ENCODE data around the gene BNIP3. TPM values are rescaled to one million over a fixed set of nuclear protein-coding genes. Genes with fewer than 3 reads are reported as not detected.

The BNIP3 gene
- total RNA-seq, 1 donor from 2014 or later, result 38.9 TPM

- DNase-seq (no peak), ATAC-seq (no peak)
- Histone ChIP-seq H3K9me3 (no peaks in the 10 kb centered on the region), H3K4me1 (peaks cover 44% of the 10 kb centered on the region), H3K27ac (no peak overlapping the region), H3K36me3 (peaks cover 15% of the 10 kb centered on the region), H3K27me3 (ENCODE audit: low read depth) (no peaks in the 10 kb centered on the region), H3K4me3 (no peak overlapping the region)
- intact Hi-C loops (cut with DNase I), result no loop called here
- no peak for TF ChIP-seq CTCF (IDR thresholded peaks at IDR 0.05)
Measured at GRCh38 chr10:131975796-131976195, 5.9 kb downstream of the BNIP3 start.

- H3K9me3 ChIP-seq, result no peaks in the 10 kb centered on the region
- no peak for TF ChIP-seq CTCF (IDR thresholded peaks at IDR 0.05)
- intact Hi-C loops (cut with DNase I), result no loop called here
Measured at GRCh38 chr10:131975003-131975402, 6.7 kb downstream of the BNIP3 start.

GRCh38 chr10:131974034-131974817, 7.5 kb downstream of the BNIP3 start:
- H3K27ac ChIP-seq, result no peak overlapping the region
- no peaks in the 10 kb centered on the region for H3K27me3 ChIP-seq (ENCODE audit: low read depth)
- no peaks in the 10 kb centered on the region for H3K9me3 ChIP-seq
- no peak for TF ChIP-seq CTCF (IDR thresholded peaks at IDR 0.05)
- intact Hi-C loops (cut with DNase I), result no loop called here
- no peak for DNase-seq
- peaks cover 28% of the 10 kb centered on the region for H3K4me1 ChIP-seq
- no peak for ATAC-seq
- no peak overlapping the region for H3K4me3 ChIP-seq
- peaks cover 30% of the 10 kb centered on the region for H3K36me3 ChIP-seq

More at GRCh38 chr10:131975003-131975402, 6.7 kb downstream of the BNIP3 start:
- Histone ChIP-seq H3K4me1 (peaks cover 36% of the 10 kb centered on the region), H3K27me3 (ENCODE audit: low read depth) (no peaks in the 10 kb centered on the region), H3K27ac (no peak overlapping the region), H3K36me3 (peaks cover 23% of the 10 kb centered on the region), H3K4me3 (no peak overlapping the region)
- DNase-seq (no peak), ATAC-seq (no peak)

GRCh38 chr10:131973160-131973951, 8.4 kb downstream of the BNIP3 start:
- Histone ChIP-seq H3K4me1 (peaks cover 20% of the 10 kb centered on the region), H3K27me3 (ENCODE audit: low read depth) (no peaks in the 10 kb centered on the region), H3K27ac (peak overlapping the region; percentile 15), H3K4me3 (no peak overlapping the region), H3K36me3 (peaks cover 38% of the 10 kb centered on the region), H3K9me3 (no peaks in the 10 kb centered on the region)
- intact Hi-C loops (cut with DNase I), result no loop called here
- ATAC-seq (no peak), DNase-seq (no peak)
- no peak for TF ChIP-seq CTCF (IDR thresholded peaks at IDR 0.05)

- DNase-seq (no peak), ATAC-seq (peak; percentile 39 to 56)
- Histone ChIP-seq H3K27me3 (ENCODE audit: low read depth) (no peaks in the 10 kb centered on the region), H3K4me1 (peaks cover 14% of the 10 kb centered on the region), H3K36me3 (peaks cover 40% of the 10 kb centered on the region), H3K9me3 (no peaks in the 10 kb centered on the region), H3K4me3 (no peak overlapping the region), H3K27ac (no peak overlapping the region)
- TF ChIP-seq CTCF (IDR thresholded peaks at IDR 0.05), result no peak
- intact Hi-C loops (cut with DNase I), result no loop called here
Measured at GRCh38 chr10:131972474-131973071, 9.2 kb downstream of the BNIP3 start.
